NCI-H2196 treated with DMSO at 0.1 percent for 48 hours (cell line): ENCODE measurements around the gene KMT2A.
"Not testable (repeated sequence)": the region's sequence is repeated elsewhere in the genome, so short reads cannot be mapped to it uniquely, and the experiment has no call there.

ENCODE experiments used
- DNase-seq: peaks from one replicate; lab custom pipeline; 2025; ENCODE audit not compliant: unreplicated experiment; lab: John Stamatoyannopoulos, UW

The KMT2A gene

GRCh38 chr11:118481238-118481637 lies 44.9 kb downstream of the KMT2A start:
- DNase-seq = not testable (repeated sequence)

DNA sequence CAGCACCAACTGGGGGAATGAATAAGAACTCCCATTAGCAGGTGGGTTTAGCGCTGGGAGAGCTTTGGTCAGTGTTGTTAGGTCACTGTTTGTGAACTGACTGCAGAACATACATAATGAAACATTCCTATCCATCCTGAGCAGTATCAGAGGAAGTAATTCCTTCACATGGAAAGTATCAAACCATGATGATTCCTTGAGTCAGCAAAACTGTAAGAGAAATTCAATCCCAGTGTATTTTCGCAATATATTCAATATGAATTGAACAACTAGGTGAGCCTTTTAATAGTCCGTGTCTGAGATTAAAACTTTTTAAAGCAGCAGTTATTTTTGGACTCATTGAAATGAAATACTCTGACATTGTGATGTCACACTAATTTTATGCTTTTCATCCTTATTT lies 48.1 kb downstream of the KMT2A start:
- no peak for DNase-seq

- DNase-seq = no peak
Measured at GRCh38 chr11:118485273-118485672, 49.0 kb downstream of the KMT2A start.

DNA sequence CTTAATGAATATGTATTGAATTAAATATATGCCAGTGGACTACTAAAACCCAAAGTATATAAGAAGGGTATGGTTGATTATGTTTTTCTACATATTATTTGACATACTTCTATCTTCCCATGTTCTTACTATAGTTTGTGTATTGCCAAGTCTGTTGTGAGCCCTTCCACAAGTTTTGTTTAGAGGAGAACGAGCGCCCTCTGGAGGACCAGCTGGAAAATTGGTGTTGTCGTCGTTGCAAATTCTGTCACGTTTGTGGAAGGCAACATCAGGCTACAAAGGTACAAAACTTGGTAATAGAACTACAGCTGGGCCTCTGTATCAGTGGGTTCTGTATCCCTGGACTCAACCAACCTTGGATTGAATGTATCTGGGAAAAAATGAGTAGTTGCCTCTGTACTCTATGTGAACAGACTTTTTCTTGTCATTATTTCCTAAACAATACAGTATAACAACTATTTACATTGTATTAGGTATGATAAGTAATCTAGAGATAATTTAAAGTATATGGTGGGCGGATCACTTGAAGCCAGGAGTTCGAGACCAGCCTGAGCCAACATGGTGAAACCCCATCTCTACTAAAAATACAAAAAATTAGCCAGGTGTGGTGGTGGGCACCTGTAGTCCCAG lies 52.3 kb downstream of the KMT2A start:
- peak; percentile 57 for DNase-seq

DNA sequence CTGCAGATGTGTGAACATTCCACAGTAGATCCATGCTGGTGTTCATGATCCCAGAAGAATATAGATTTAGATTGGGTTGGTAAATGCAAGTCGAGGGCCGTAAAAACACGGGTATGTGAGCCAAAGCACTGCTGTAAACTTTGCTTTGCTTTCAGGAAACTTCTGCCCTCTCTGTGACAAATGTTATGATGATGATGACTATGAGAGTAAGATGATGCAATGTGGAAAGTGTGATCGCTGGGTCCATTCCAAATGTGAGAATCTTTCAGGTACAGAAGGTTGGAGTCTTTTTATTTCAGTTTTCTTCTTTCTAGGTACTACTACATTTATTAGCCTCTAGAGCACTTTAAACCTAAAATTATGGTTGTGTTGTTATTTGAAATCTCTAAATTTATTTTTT lies 54.7 kb downstream of the KMT2A start:
- DNase-seq = no peak

DNA sequence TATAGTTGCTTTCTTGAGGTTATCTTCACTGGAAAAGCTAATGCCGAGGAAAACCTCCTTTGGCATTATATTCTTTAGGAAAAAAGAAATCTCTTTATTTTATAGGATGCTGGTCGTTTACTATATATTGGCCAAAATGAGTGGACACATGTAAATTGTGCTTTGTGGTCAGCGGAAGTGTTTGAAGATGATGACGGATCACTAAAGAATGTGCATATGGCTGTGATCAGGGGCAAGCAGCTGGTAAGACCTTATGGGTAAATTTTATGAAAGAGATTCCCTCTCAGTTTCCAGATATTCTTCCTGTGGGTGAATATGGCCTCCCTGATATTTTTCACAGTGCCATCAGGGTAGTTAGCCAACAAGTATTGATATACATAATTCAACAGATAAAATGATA lies 61.5 kb downstream of the KMT2A start:
- no peak for DNase-seq

GRCh38 chr11:118503216-118503615 lies 66.9 kb downstream of the KMT2A start:
- DNase-seq = no peak

- DNase-seq = no peak
Measured at GRCh38 chr11:118511601-118512000, 75.3 kb downstream of the KMT2A start.

DNA sequence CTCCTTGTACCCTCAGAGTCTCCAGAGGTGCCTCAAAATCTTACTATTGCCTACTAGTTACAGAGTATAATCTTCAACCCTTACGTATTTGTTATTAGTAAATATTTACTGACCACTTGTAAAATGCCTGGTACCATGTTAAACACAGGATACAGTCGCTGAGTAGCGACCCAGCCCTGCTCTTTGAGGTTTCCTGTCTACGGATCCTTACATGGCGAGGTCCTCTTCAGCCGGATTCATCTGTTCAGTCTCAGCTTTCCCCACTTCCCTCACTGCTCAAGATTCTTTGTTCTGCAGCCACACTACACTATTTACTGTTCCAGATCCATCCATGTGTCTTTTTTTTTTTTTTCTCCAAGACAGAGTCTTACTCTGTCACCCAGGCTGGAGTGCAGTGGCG lies 77.8 kb downstream of the KMT2A start:
- no peak for DNase-seq

GRCh38 chr11:118519549-118519948 lies 83.3 kb downstream of the KMT2A start:
- DNase-seq = no peak

DNA sequence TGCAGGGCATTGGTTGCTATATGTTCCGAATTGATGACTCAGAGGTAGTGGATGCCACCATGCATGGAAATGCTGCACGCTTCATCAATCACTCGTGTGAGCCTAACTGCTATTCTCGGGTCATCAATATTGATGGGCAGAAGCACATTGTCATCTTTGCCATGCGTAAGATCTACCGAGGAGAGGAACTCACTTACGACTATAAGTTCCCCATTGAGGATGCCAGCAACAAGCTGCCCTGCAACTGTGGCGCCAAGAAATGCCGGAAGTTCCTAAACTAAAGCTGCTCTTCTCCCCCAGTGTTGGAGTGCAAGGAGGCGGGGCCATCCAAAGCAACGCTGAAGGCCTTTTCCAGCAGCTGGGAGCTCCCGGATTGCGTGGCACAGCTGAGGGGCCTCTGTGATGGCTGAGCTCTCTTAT lies 85.6 kb downstream of the KMT2A start:
- DNase-seq = no peak

- no peak for DNase-seq
Measured at GRCh38 chr11:118522571-118523072, 86.3 kb downstream of the KMT2A start.

- DNase-seq = no peak
Measured at GRCh38 chr11:118524356-118524755, 88.1 kb downstream of the KMT2A start.

DNA sequence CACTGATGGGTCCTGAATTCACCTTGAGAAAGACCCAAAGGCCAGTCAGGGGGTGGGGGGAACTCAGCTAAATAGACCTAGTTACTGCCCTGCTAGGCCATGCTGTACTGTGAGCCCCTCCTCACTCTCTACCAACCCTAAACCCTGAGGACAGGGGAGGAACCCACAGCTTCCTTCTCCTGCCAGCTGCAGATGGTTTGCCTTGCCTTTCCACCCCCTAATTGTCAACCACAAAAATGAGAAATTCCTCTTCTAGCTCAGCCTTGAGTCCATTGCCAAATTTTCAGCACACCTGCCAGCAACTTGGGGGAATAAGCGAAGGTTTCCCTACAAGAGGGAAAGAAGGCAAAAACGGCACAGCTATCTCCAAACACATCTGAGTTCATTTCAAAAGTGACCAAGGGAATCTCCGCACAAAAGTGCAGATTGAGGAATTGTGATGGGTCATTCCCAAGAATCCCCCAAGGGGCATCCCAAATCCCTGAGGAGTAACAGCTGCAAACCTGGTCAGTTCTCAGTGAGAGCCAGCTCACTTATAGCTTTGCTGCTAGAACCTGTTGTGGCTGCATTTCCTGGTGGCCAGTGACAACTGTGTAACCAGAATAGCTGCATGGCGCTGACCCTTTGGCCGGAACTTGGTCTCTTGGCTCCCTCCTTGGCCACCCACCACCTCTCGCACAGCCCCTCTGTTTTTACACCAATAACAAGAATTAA lies 88.6 kb downstream of the KMT2A start:
- DNase-seq = no peak

DNA sequence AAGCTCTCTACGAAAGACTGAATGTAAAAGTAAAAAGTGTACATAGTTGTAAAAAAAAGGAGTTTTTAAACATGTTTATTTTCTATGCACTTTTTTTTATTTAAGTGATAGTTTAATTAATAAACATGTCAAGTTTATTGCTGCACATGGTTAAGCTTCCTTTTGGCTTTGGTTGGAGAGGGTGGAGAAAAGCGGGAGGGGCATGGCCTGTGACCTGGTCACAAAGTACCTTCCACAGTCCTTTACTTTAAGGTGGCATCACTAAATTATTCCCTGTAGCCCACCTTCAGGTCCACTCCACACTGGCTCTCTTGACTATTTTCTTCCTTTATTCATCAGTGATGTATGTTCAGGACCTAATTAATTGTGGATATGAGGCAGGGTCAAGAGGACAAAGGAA lies 90.4 kb downstream of the KMT2A start:
- no peak for DNase-seq

DNA sequence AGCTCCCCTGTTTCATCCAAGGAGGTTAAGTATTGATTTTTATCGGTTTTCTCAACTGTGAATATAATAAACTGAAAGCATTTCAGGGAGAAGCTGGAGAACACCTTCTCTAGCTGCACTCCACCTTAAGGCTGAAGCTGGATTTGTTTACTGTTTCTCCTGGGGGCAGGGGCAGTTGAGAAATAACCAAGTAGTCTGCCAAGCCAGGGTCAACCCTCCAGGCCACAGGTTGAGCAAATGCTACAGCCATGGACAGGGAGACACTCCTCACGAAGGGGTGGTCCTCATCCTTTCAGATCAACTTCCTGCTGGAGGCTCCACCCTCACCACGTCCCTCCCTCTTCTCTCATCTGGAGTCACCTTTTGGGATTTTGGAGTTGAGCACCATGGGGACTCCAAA lies 90.8 kb downstream of the KMT2A start, which contains the start of gene TTC36:
TSS of gene TTC36 (plus strand) at position 366 of the 400 bp plus-strand sequence. CDS start at position 387, 21 bp downstream.
- no peak for DNase-seq

- no peak for DNase-seq
Measured at GRCh38 chr11:118528511-118528910, 92.2 kb downstream of the KMT2A start.

GRCh38 chr11:118529584-118530175 lies 93.4 kb downstream of the KMT2A start:
- DNase-seq = no peak

GRCh38 chr11:118530180-118530682 lies 93.9 kb downstream of the KMT2A start:
- DNase-seq = peak; percentile 62

DNA sequence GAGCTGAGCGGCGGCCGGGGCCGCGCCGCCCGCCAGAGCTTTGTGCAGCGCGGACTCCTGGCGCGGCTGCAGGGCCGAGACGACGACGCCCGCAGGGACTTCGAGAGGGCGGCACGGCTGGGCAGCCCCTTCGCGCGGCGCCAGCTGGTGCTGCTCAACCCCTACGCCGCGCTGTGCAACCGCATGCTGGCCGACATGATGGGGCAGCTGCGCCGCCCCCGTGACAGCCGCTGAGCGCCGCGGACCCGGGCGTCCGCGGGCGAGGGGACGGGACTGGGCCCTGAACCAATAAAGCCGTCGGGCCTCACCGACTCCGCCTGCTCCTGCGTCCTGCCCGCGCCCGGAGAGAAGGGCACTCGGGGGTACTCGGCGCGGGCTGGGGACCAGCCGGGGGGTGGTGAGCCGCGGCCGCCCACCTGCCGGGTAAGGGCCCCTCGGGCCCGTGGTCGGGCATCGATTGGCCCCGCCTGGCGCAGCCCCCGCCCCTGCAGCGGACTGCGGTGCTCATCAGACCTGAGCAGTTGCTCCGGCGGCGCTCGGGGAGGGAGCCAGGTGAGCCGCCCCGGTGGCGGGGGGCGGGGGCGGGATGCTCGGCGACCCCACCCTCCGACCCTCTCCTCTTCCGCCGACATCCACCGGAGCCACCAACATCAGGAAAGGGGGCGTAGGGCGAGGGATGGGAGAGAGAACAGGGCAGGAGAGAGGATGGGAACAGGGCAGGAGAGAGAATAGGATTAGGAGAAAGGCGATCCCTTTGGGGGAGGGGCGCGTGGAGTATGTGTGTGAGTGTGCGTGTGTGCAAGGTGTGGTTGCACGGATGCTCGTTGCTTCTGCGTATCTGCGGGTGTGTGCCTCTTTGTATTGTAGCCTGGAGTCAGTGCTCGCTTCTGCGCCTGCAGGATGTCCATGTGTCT lies 94.6 kb downstream of the KMT2A start, which contains the start of gene TMEM25:
TSS of gene TMEM25 (plus strand) at position 510 of the 914 bp plus-strand sequence. CDS start 610 bp downstream, outside the sequence.
- DNase-seq = peak; percentile 50
